Activated CD8-positive, alpha-beta T cell treated with anti-CD3 and anti-CD28 coated beads for 36 hours (primary cell): ENCODE results near the gene SEMA4C. TPM values are rescaled to one million over a fixed set of nuclear protein-coding genes. Genes with fewer than 3 reads are reported as not detected.

Experiments
- ATAC-seq: fragments of 200-7000 bp; cut with Tn5 transposase; one replicate; pipeline ENCODE4 v1.10.0; 2021; ENCODE audit warnings: mild to moderate bottlenecking, moderate library complexity
- CTCF ChIA-PET: fragments of 350-600 bp; sonication (Branson Sonifier 250); formaldehyde crosslinking; loops from one replicate; lab custom pipeline; 2021; ENCODE audit warnings: antibody characterized with exemption; lab: Charles Lee
- POLR2A ChIA-PET: fragments of 350-600 bp; sonication (Branson Sonifier 250); formaldehyde crosslinking; loops from one replicate; lab custom pipeline; 2021; ENCODE audit warnings: antibody characterized with exemption; lab: Charles Lee
- DNase-seq: peaks from one replicate; pipeline ENCODE4 v3.0.0-alpha.2; 2020
- H3K27ac Mint-ChIP-seq: one replicate; pipeline ENCODE4 v1.8.0; 2021; ENCODE audit warnings: mild to moderate bottlenecking, mixed read lengths
- H3K27me3 Mint-ChIP-seq: one replicate; pipeline ENCODE4 v1.8.0; 2021; ENCODE audit warnings: mixed read lengths
- H3K36me3 Mint-ChIP-seq: one replicate; pipeline ENCODE4 v1.8.0; 2021; ENCODE audit warnings: low read depth, mixed read lengths
- H3K4me1 Mint-ChIP-seq: one replicate; pipeline ENCODE4 v1.8.0; 2021; ENCODE audit warnings: low read depth, mixed read lengths
- H3K4me3 Mint-ChIP-seq: one replicate; pipeline ENCODE4 v1.8.0; 2021; ENCODE audit warnings: mild to moderate bottlenecking, moderate library complexity, mixed read lengths
- H3K9me3 Mint-ChIP-seq: one replicate; pipeline ENCODE4 v1.8.0; 2021; ENCODE audit warnings: mixed read lengths
- CTCF ChIP-seq: fragments of 200-600 bp; IDR thresholded peaks from one replicate; pipeline ENCODE4 v1.8.0; 2022; ENCODE audit warnings: antibody characterized with exemption, mild to moderate bottlenecking
- intact Hi-C: fragments of 100-400 bp; cut with micrococcal nuclease; formaldehyde crosslinking; loops from one replicate; pipeline ENCODE4 v1.10.0; 2022
- total RNA-seq, 2 experiments: library from RNA; stranded (reverse); gene quantifications; one replicate each; pipeline ENCODE4 v1.2.3, GENCODE V29; 2021

The SEMA4C gene
- total RNA-seq, 2 experiments from 2014 or later: 10.4 to 12.4 TPM

- TF ChIP-seq CTCF: no peak
- Mint-ChIP-seq H3K9me3 (no peaks in the 10 kb centered on the region), H3K4me1 (no peaks in the 10 kb centered on the region), H3K36me3 (no peaks in the 10 kb centered on the region), H3K27me3 (no peaks in the 10 kb centered on the region), H3K4me3 (no peak overlapping the region), H3K27ac (no peak overlapping the region)
- no peak for DNase-seq
- CTCF ChIA-PET: interaction anchor here (1.0 to 3.0 kb wide), 3 partner anchors 13 to 67 kb away, joined by 4 to 11 read pairs (median 10); partner anchors contain the start of gene ANKRD39
- ATAC-seq: no peak
- POLR2A ChIA-PET: interaction anchor here (1.5 to 1.8 kb wide), 2 partner anchors 10 to 16 kb away, joined by 4 read pairs; no protein-coding TSS in a partner anchor
- intact Hi-C loops: no loop called here
Measured at GRCh38 chr2:96884299-96885094, 14.6 kb upstream of the SEMA4C start.

- ATAC-seq (no peak), DNase-seq (no peak)
- ChIA-PET POLR2A (interaction anchor here (1.8 kb wide), 1 partner anchor 14 kb away, joined by 4 read pairs; no protein-coding TSS in a partner anchor), CTCF (interaction anchor here (2.6 to 3.0 kb wide), 2 partner anchors 25 to 68 kb away, joined by 10 to 11 read pairs; partner anchors contain the start of gene ANKRD39)
- no peak overlapping the region for H3K27ac Mint-ChIP-seq
- no peaks in the 10 kb centered on the region for H3K4me1 Mint-ChIP-seq
- intact Hi-C loops: no loop called here
- H3K27me3 Mint-ChIP-seq: no peaks in the 10 kb centered on the region
- H3K36me3 Mint-ChIP-seq: no peaks in the 10 kb centered on the region
- TF ChIP-seq CTCF: no peak
- no peaks in the 10 kb centered on the region for H3K9me3 Mint-ChIP-seq
- H3K4me3 Mint-ChIP-seq: no peak overlapping the region
Measured at GRCh38 chr2:96883306-96883705, 13.4 kb upstream of the SEMA4C start.

- H3K4me1 Mint-ChIP-seq: no peaks in the 10 kb centered on the region
- no peak for TF ChIP-seq CTCF
- no peaks in the 10 kb centered on the region for H3K36me3 Mint-ChIP-seq
- no peak overlapping the region for H3K4me3 Mint-ChIP-seq
- intact Hi-C loops: no loop called here
- ATAC-seq (no peak), DNase-seq (no peak)
- H3K27ac Mint-ChIP-seq: no peak overlapping the region
- no peaks in the 10 kb centered on the region for H3K9me3 Mint-ChIP-seq
- POLR2A ChIA-PET: no interaction called here
- no peaks in the 10 kb centered on the region for H3K27me3 Mint-ChIP-seq
- CTCF ChIA-PET: interaction anchor here (2.6 to 3.0 kb wide), 2 partner anchors 25 to 69 kb away, joined by 10 to 11 read pairs; partner anchors contain the start of gene ANKRD39
Measured at GRCh38 chr2:96882906-96883305, 13.0 kb upstream of the SEMA4C start.

- no peak for TF ChIP-seq CTCF
- Mint-ChIP-seq H3K27ac (no peak overlapping the region), H3K4me1 (no peaks in the 10 kb centered on the region), H3K36me3 (no peaks in the 10 kb centered on the region), H3K27me3 (no peaks in the 10 kb centered on the region), H3K9me3 (no peaks in the 10 kb centered on the region), H3K4me3 (no peak overlapping the region)
- ChIA-PET POLR2A (no interaction called here), CTCF (interaction anchor here (2.6 to 3.0 kb wide), 2 partner anchors 24 to 69 kb away, joined by 10 to 11 read pairs; partner anchors contain the start of gene ANKRD39)
- intact Hi-C loops: no loop called here
- no peak for ATAC-seq
- no peak for DNase-seq
Measured at GRCh38 chr2:96882230-96882629, 12.3 kb upstream of the SEMA4C start.
